RPMI8226 (cell line): ENCODE results near the gene GPR107.

ENCODE experiments used
- DNase-seq: peaks from one replicate; pipeline ENCODE4 v3.0.0-alpha.2; 2015

GPR107 gene

DNA sequence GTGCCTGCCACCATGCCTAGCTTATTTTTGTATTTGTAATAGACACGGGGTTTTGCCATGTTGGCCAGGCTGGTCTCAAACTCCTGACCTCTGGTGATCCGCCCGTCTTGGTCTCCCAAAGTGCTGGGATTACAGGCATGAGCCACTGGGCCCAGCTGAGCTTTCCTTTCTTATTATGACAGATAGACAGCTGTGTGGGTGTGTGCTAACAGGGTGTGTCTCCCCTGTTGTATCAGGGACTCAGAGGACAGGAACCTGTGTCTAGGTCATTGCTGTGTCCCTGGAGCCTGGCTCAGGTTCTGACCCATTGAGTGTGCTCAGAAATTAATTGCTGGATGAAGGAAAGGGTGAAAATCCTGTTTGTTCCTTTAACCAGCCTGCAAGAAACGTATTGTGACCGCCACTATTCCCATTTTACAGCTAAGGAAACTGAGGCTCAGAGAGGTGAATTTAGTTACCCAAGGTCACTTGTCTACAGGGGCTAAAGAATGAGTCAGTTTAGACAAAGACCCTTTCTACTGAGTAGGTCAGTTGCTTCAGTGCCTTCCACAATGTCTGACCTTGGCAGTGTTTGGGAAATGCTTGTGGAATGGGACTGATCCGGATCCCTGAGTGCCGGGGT is 135.3 kb downstream of the GPR107 start:
- no peak for DNase-seq
